8988T (cell line): ENCODE data around the gene DDX54.

Experiments
- DNase-seq: peaks from one replicate; pipeline ENCODE4 v3.0.0; 2011

Gene DDX54

DNA sequence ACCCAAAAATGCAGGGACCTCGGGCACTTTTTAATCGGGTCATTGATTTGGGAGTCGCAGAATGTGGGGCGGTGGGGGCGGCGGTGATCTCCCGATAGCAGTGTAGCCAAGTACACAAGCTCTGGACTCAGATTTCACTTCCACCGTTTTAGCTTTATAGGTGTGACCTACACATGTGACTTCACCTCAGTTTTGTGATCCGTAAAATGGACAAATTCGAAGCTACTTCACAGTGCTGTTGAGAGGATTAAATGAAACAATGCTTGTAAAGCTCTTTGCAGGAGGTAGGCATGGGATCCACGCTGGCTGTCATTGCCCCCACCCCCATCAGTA lies 721 bp upstream of the DDX54 start:
- DNase-seq: no peak

DNA sequence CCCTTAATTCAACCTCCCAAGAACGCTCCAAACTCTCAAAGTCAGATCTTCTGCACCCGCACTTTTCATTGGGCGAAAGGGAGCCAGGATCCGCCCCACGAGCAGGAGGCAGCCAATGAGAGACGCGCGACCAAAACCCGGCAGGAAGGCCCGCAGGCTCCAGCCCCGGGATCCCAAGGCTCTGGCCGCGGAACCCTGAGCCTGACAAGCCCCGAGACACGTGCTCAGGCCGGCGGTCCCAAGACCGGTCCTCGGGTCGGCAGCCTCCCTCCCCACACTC lies 438 bp downstream of the DDX54 start:
- no peak for DNase-seq

DNA sequence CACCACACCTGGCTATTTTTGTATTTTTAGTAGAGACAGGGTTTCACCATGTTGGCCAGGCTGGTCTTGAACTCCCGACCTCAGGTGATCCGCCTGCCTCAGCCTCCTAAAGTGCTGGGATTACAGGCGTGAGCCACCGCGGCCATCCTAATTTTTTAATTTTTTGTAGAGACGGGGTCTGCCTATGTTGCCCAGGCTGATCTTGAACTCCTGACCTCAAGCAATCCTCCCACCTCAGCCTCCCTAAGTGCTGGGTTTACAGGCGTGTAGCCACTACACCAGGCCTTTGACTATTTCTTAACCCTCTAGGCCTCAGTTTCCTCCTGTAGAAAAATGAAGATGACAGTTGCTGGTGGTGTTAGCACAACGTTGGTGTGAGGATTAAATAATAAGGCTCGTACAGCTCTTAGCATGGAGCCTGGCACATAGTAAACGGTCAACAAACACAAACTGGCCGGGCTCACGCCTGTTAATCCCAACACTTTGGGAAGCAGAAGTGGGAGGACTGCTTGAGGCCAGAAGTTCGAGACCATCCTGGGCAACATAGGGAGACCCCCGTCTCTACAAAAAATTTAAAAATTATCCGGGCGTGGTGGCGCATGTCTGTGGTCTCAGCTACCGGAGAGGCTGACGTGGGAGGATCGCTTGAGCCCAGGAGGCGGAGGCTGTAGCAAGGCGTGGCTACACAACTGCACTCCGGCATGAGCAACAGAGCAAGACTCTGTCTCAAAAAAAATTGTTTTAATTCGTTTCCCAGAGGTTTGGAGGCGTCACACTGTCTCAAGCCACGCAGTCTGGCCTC lies 979 bp downstream of the DDX54 start:
- no peak for DNase-seq

DNA sequence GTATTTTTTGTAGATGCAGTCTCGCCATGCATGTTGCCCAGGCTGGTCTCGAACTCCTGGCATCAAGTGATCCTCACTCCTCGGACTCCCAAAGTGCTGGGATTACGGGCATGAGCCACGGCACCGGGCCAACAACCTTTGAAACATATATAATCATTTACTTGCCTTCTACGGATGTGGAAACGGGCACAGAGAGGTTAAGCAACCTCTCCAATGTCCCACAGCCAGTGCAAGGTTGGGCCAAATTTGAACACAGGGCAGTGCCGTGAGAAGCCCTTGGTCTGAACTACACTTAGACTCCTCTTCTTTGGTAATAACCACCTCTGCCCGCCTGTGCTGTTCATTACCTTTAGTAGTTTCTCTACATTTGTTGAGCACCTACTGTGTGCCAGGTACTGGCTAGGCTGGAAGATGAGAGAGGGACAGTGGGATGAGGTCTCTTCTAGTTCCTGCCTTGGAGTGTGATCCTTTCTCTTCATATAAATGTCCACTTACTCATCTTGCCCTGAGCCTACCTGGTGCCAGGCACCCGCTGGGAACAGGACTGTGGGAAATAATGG lies 2.2 kb downstream of the DDX54 start:
- DNase-seq: no peak

DNA sequence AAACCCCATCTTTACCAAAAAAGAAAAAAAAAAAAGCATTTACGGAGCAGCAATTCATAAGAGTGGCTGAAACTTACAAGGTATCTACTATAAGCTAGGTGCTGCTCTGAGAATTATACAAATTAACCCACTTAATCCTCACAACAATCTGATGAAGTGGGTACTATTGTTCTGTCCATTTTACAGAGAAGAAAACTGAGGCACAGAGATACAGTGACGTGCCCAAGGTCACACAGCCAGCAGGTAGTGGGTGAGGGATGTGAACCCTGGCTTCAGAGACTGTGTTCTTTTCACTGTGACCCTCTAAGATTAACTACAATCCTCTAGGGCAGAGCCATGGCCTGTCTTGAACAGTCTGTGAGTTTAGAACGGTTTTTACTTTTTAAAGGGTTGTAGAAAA lies 3.3 kb downstream of the DDX54 start:
- no peak for DNase-seq

- DNase-seq: no peak
These were observed 4.9 kb downstream of the DDX54 start for GRCh38 chr12:113180333-113180732.

DNA sequence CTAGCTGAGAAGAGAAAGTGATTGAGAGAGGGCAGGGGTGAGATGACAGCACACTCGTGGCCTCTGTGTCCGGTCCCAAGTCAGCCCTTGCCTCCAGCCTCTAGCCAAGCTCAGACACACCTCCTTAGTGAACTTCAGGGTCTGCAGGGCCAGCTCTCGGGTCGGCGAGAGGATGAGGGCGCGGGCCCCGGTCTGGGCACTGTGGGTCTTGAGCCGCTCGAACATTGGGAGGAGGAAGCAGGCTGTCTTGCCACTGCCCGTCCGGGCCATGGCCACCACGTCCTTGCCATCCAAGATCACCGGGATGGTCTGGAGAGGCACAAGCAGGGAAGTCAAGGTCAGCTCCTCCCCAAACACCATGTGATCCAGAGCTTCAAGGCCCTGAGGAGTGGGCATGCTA lies 6.3 kb downstream of the DDX54 start:
- no peak for DNase-seq

- peak; percentile 81 for DNase-seq
These were observed 10.6 kb downstream of the DDX54 start for GRCh38 chr12:113174461-113175384.

- DNase-seq: no peak
These were observed 12.1 kb downstream of the DDX54 start for GRCh38 chr12:113173081-113173698.

DNA sequence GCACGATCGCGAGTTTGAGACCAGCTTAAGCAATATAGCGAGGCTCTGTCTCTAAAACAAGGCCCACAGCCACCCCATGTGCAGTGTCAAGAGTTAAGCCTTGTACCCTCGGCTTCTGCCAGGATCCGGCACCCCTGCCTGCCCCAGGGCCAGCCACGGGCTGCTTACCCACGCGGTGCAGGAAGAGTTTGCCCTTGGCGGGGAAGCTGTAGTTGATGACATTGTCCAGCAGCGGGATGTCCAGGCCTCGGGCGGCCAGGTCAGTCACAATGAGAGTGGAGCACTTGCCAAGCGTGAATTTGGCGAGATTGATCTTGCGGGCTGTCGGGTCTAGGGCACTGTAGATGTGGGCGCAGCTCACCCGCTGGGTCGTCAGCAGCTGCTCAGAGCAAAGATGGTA lies 13.1 kb downstream of the DDX54 start:
- no peak for DNase-seq

DNA sequence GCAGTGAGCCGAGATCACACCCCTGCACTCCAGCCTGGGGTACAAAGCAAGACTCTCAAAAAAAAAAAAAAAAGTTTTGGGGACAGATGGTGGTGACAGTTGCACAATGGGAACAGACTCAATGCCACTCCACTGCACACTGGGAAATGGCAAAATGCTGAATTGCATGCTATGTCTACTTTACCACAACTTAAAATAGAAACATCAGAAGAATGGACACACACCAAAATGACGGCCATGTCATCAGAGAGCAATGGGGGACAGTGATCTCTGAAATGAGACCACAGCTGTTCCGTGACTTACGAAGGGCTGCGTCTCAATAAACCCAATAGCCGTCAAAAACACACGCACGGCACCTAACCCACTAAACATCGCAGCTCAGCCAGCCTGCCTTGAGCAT lies 13.7 kb downstream of the DDX54 start:
- no peak for DNase-seq

GRCh38 chr12:113170926-113171325 lies 14.4 kb downstream of the DDX54 start:
- DNase-seq: no peak

DNA sequence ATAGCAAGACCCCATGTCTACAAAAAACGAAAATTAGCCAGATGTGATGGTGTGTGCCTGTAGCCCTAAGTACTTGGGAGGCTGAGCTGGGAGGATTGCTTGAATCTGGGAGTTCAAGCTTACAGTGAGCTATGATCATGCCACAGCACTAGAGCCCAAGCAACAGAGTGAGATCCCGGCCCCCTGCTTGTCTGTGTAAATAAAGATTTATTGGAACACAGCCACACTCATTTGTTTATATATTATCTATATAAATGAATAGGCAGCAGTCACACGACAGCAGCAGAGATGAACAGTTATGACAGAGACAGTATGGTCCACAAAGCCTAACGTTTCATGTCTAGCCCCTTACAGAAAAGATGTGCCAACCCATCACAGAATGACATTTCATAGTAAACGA lies 14.8 kb downstream of the DDX54 start:
- no peak for DNase-seq

DNA sequence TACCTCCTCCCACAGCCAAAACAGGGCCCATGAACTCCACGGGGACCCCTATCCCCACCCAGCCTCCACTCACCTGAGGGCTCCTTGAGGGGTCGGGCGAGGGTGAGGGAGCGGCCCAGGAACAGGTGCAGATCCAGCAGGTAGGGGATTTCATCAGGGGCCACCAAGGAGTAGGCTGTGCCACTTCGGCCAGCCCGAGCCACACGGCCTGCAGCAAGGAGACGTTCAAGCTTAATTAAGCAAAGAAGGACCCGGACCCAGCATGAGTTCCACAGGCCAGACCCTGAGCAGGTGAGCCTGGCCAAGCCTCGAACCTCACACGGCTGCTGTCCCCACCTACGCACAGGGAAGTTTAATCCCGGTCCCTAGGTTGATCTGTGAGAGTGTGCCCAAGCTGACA lies 15.6 kb downstream of the DDX54 start:
- no peak for DNase-seq

GRCh38 chr12:113167868-113168267 lies 17.4 kb downstream of the DDX54 start:
- DNase-seq: no peak

DNA sequence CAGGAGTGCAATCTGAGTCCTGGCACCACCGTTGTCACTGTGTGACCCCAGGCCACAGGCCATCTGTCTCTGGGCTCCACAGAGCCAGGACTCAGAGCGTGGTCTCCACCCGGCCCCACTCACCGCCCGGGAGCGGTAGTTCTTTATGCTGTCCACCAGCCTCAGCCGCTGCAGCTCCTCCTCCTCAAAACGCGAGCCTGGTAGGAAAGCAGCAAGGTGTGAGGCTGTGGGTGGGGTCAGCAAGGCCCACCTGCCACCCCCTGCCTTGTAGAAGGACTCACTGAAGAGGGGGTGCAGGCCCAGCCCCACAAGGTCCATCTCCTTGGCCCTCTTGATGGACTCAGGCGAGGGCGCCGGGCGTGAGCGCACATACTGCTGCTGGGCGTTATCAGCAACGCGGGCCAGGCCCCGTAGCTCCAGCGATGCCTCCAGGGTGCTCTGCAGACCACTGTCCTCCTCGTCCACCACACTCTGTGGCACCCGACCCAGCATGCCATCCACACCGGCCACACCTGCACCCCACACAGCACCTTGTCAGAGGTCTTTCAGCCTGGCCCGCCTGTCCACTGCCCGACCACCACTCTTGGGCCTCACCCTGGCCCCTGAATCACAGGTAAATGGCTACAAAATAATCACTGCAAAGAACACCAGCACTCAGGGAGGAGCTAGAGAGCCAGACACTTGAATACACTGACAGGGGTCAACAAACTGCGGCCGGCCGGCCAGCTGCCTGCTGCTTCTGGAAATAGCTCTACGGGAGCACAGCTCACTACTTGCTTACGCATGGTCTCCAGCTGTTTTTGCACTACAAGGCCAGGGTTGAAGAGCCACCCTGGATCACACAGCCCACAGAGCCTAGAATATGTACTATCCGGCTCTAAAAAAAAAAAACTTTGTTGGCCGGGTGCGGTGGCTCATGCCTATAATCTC lies 19.5 kb downstream of the DDX54 start:
- no peak for DNase-seq

GRCh38 chr12:113164014-113164413 lies 21.3 kb downstream of the DDX54 start:
- no peak for DNase-seq

GRCh38 chr12:113163030-113163360 lies 22.3 kb downstream of the DDX54 start:
- no peak for DNase-seq

DNA sequence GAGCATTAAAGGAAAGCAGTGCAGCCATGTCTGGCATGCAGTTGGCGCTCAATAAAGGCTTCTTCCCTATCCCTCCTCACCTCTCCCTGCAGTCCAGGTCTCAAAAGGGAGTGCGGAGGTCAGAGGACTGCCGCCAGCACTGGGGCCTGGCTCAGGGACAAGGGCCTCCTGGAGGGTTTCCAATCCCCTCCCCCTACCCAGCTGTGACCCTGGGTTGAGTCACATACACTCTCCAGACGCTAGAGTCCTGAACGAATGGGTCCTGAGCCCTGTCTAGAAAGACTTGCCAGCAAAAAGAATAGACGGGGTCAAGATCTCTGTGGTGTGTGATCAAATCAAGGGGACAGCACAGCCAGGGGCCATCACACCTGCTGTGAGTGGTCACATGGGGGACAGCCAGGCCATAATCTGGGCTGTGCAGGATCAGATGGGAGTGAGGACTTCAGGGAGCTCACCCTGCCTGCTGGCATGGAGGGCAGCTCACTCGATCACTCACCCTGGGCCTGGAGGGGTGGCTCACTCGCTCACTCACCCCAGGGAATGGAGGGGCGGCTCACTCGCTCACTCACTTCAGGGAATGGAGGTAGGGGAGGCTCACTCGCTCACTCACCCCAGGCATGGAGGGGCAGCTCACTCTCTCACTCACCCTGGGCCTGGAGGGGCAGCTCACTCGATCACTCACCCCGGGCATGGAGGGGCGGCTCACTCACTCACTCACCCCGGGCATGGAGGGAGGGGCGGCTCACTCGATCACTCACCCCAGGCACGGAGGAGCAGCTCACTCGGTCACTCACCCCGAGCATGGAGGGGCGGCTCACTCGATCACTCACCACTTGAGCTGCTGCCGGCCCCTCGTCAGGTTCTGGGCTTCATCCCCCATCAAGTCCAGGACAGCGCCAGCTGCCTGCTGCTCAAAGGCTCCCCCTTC lies 22.9 kb downstream of the DDX54 start:
- DNase-seq: no peak

DNA sequence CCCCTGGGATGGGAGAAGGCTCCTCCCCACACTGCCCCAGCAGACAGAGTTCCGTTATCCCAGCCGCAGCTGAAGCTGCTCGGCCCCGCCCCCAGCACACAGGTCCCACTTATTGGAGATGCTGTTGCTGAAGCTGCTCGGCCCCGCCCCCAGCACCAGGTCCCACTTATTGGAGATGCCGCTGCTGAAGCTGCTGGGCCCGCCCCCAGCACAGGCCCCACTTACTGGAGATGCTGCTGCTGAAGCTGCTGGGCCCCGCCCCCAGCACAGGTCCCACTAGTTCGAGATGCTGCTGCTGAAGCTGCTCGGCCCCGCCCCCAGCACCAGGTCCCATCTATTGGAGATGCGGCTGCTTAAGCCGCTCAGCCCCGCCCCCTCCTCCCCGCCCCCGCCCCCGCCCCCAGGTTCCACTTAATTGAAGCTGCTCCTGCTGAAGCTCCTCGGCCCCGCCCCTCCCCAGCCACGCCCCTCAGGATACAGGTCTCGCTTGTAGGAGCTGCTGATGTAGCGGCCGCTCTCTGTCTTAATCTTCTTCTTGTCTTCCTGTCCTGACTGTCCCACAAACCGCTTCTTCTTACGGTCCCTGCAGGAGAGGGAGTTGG lies 23.8 kb downstream of the DDX54 start:
- DNase-seq: peak; percentile 69

- no peak for DNase-seq
These were observed 25.3 kb downstream of the DDX54 start for GRCh38 chr12:113159937-113160336.
